Hepatocyte (in vitro differentiated cells): Measurements from ENCODE around the gene HERC3.

Experiments
- CTCF ChIP-seq: fragments of 200-600 bp; sonication (generic); IDR thresholded peaks from 2 replicates; pipeline ENCODE4 v1.5.1; 2016; ENCODE audit warnings: antibody characterized with exemption, mild to moderate bottlenecking; ENCODE audit not compliant: poor library complexity
- EZH2 ChIP-seq: fragments of 200-600 bp; sonication (generic); IDR thresholded peaks from 2 replicates; pipeline ENCODE4 v1.6.1; 2016; ENCODE audit warnings: antibody characterized with exemption, mild to moderate bottlenecking, borderline replicate concordance
- EZH2phosphoT487 ChIP-seq: fragments of 200-600 bp; sonication (generic); IDR thresholded peaks from one replicate; pipeline ENCODE4 v1.6.1; 2018; ENCODE audit warnings: antibody characterized with exemption, mild to moderate bottlenecking, low read depth, moderate library complexity; ENCODE audit not compliant: unreplicated experiment, severe bottlenecking

DNA sequence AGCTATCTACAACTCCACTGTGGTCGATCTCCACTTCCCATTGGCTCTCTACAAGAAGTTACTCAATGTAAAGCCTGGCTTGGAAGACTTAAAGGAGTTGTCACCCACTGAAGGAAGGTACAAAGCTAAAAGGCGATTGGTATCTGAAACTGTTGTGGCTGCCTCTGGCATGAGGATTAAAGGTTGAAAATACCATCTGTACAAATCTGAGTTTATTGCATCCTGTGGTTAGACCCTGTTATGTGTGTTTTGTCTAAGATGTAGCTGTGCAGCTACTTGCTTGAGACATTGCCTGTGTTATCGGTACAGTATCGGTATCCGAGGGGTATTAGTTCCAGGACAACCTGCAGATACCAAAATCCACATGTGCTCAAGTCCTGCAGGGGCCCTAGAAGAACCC, 88.9 kb downstream of the HERC3 start:
- TF ChIP-seq CTCF (no peak), EZH2 (no peak), EZH2phosphoT487 (no peak)
